Measurements from ENCODE around the gene TMEM144.
"Not testable (repeated sequence)": the region's sequence is repeated elsewhere in the genome, so short reads cannot be mapped to it uniquely, and the experiment has no call there.

The TMEM144 gene

GRCh38 chr4:158219623-158220022, 9.3 kb downstream of the TMEM144 start:
- CTCF ChIA-PET, result no interaction called here
- POLR2A ChIA-PET, result no interaction called here
- no peak overlapping the region for H3K4me3 ChIP-seq (ENCODE audit: low read depth, low read length)
- DNase-seq (ENCODE audit: low read depth, low spot score), result no peak
- no peak for TF ChIP-seq CTCF (IDR thresholded peaks at IDR 0.05; ENCODE audit: insufficient read depth, low read length, missing control alignments)

GRCh38 chr4:158224318-158224717, 14.0 kb downstream of the TMEM144 start:
- POLR2A ChIA-PET, result interaction anchor here (0.6 kb wide), 1 partner anchor 14 kb away, joined by 3 read pairs; the partner anchor contains the start of gene TMEM144
- H3K4me3 ChIP-seq (ENCODE audit: low read depth, low read length); DNase-seq (ENCODE audit: low read depth, low spot score): not testable (repeated sequence)
- CTCF ChIA-PET, result interaction anchor here (0.6 kb wide), 1 partner anchor 12 kb away, joined by 3 read pairs; no protein-coding TSS in a partner anchor

GRCh38 chr4:158224999-158225398, 14.7 kb downstream of the TMEM144 start:
- POLR2A ChIA-PET; DNase-seq (ENCODE audit: low read depth, low spot score); CTCF ChIA-PET; H3K4me3 ChIP-seq (ENCODE audit: low read depth, low read length): not testable (repeated sequence)

GRCh38 chr4:158227880-158228279, 17.6 kb downstream of the TMEM144 start:
- CTCF ChIA-PET; H3K4me3 ChIP-seq (ENCODE audit: low read depth, low read length); DNase-seq (ENCODE audit: low read depth, low spot score); POLR2A ChIA-PET: not testable (repeated sequence)

GRCh38 chr4:158228399-158228798, 18.1 kb downstream of the TMEM144 start:
- DNase-seq (ENCODE audit: low read depth, low spot score); H3K4me3 ChIP-seq (ENCODE audit: low read depth, low read length); CTCF ChIA-PET; POLR2A ChIA-PET: not testable (repeated sequence)

GRCh38 chr4:158229768-158230167, 19.5 kb downstream of the TMEM144 start:
- DNase-seq (ENCODE audit: low read depth, low spot score), result no peak
- no peak for TF ChIP-seq CTCF (IDR thresholded peaks at IDR 0.05; ENCODE audit: insufficient read depth, low read length, missing control alignments)
- POLR2A ChIA-PET, result no interaction called here
- no peak overlapping the region for H3K4me3 ChIP-seq (ENCODE audit: low read depth, low read length)
- CTCF ChIA-PET, result interaction anchor here (1.5 kb wide), 1 partner anchor 25 kb away, joined by 3 read pairs; no protein-coding TSS in a partner anchor

- CTCF ChIA-PET, result interaction anchor here (0.6 kb wide), 1 partner anchor 307 kb away, joined by 3 read pairs; no protein-coding TSS in a partner anchor
- POLR2A ChIA-PET, result no interaction called here
Measured at GRCh38 chr4:158234671-158235070, 24.4 kb downstream of the TMEM144 start.

GRCh38 chr4:158236304-158237030, 26.2 kb downstream of the TMEM144 start:
- no peak overlapping the region for H3K4me3 ChIP-seq (ENCODE audit: low read depth, low read length)
- CTCF ChIA-PET, result no interaction called here
- TF ChIP-seq CTCF (IDR thresholded peaks at IDR 0.05; ENCODE audit: insufficient read depth, low read length, missing control alignments), result no peak
- DNase-seq (ENCODE audit: low read depth, low spot score), result no peak
- POLR2A ChIA-PET, result no interaction called here

More at GRCh38 chr4:158234671-158235070, 24.4 kb downstream of the TMEM144 start:
- no peak for TF ChIP-seq CTCF (IDR thresholded peaks at IDR 0.05; ENCODE audit: insufficient read depth, low read length, missing control alignments)
- DNase-seq (ENCODE audit: low read depth, low spot score), result no peak
- no peak overlapping the region for H3K4me3 ChIP-seq (ENCODE audit: low read depth, low read length)

Measured in AG04449 (cell line).